HepG2 (cell line): ENCODE results near the gene RPS6KB2. TPM values are rescaled to one million over a fixed set of nuclear protein-coding genes. Genes with fewer than 3 reads are reported as not detected.

Source experiments
- ATAC-seq: fragments of 200-7000 bp; cut with Tn5 transposase; 3 replicates; pipeline ENCODE4 v1.9.1; 2020; ENCODE audit warnings: mild to moderate bottlenecking, moderate library complexity
- BruUV-seq: library from RNA; stranded (reverse); fragments of 400-500 nt; replicated peaks from 2 replicates; lab custom pipeline; 2021; lab: Mats Ljungman, UMichigan
- CTCF ChIA-PET: fragments of 300-600 bp; formaldehyde crosslinking; extraction: SDS; loops from one replicate; lab custom pipeline; 2021; ENCODE audit warnings: low total read pairs, inconsistent platforms, low intra/inter-chr PET ratio; lab: Yijun Ruan, JAX
- POLR2A ChIA-PET: fragments of 350-600 bp; sonication (Branson Sonifier 250); formaldehyde crosslinking; loops from one replicate; lab custom pipeline; 2020; ENCODE audit warnings: antibody characterized with exemption, inconsistent platforms; lab: Yijun Ruan, JAX
- DNase-seq: peaks from one replicate; pipeline ENCODE4 v3.0.0-alpha.2; 2015; ENCODE audit warnings: low spot score
- FAIRE-seq: peaks from 3 replicates; lab custom pipeline; 2011; peaks lifted over from hg19 to GRCh38; lab: Jason Lieb, UNC
- H2AFZ ChIP-seq: one replicate; pipeline ENCODE4 v1.6.1; 2011; ENCODE audit warnings: low read length, inconsistent platforms
- H3K27ac ChIP-seq: fragments of 300-600 bp; 3 replicates; pipeline ENCODE4 v1.8.0; 2011; ENCODE audit warnings: mixed run types, mild to moderate bottlenecking, mixed read lengths, low read length, inconsistent platforms; ENCODE audit not compliant: insufficient read depth; ENCODE audit errors: extremely low read length
- H3K27me3 ChIP-seq, 2 experiments: fragments of 200-600 bp in 1 of 2; 2 replicates in 1 of 2; 3 replicates in 1 of 2; pipeline versions ENCODE4 v1.6.0 to v1.8.0; 2011; ENCODE audit warnings: low read length in 2 of 2, mild to moderate bottlenecking in 2 of 2, moderate library complexity in 2 of 2, inconsistent platforms in 1 of 2; ENCODE audit not compliant: insufficient read depth in 2 of 2, control insufficient read depth in 1 of 2
- H3K36me3 ChIP-seq, 2 experiments: fragments of 200-600 bp in 1 of 2; replicated peaks in 1 of 2; 2 replicates in 1 of 2; 3 replicates in 1 of 2; pipeline versions ENCODE4 v1.5.1 to v1.8.0; 2011; ENCODE audit warnings: low read length in 2 of 2, inconsistent platforms in 1 of 2; ENCODE audit not compliant: insufficient read depth in 2 of 2, control insufficient read depth in 1 of 2
- H3K4me1 ChIP-seq: 2 replicates; pipeline ENCODE4 v1.5.1; 2012; ENCODE audit warnings: low read length, inconsistent platforms; ENCODE audit not compliant: insufficient read depth
- H3K4me2 ChIP-seq: 2 replicates; pipeline ENCODE4 v1.6.0; 2011; ENCODE audit warnings: low read depth, low read length, inconsistent platforms
- H3K4me3 ChIP-seq, 3 experiments: fragments of 200-600 bp in 1 of 3; sonication (generic), shearing (Covaris generic) in 1 of 3; replicated peaks in 1 of 3; 2 replicates each; pipeline ENCODE4 v1.5.1; 2011 to 2016; ENCODE audit warnings: low read length in 3 of 3, inconsistent platforms in 2 of 3, low read depth in 2 of 3, mild to moderate bottlenecking in 2 of 3, control low read depth in 1 of 3, mixed read lengths in 1 of 3; ENCODE audit not compliant: insufficient read depth in 1 of 3
- H3K79me2 ChIP-seq: one replicate; pipeline ENCODE4 v1.6.1; 2011; ENCODE audit warnings: low read length, inconsistent platforms; ENCODE audit not compliant: insufficient read depth
- H3K9ac ChIP-seq: 2 replicates; pipeline ENCODE4 v1.6.0; 2011; ENCODE audit warnings: mild to moderate bottlenecking, low read depth, low read length, inconsistent platforms; ENCODE audit not compliant: insufficient read depth
- H3K9me3 ChIP-seq: 2 replicates; pipeline ENCODE4 v1.5.1; 2012; ENCODE audit warnings: mild to moderate bottlenecking, low read length
- H4K20me1 ChIP-seq: 2 replicates; pipeline ENCODE4 v1.6.0; 2011; ENCODE audit warnings: inconsistent platforms, mild to moderate bottlenecking, low read length, moderate library complexity; ENCODE audit not compliant: insufficient read depth
- GPN1 ChIP-seq: sonication (generic); formaldehyde crosslinking; IDR thresholded peaks from 2 replicates; pipeline ENCODE4 v1.5.1; 2020; ENCODE audit warnings: missing genetic modification reagents, borderline replicate concordance
- PLRG1 ChIP-seq: fragments of 450-650 bp; conservative IDR thresholded peaks from 2 replicates; pipeline ENCODE4 v1.6.1; 2016
- TAF1 ChIP-seq: sonication (generic); formaldehyde crosslinking; IDR thresholded peaks from 2 replicates; pipeline ENCODE4 v1.4.0; 2020; ENCODE audit warnings: missing genetic modification reagents
- ZMYM3 ChIP-seq: sonication (generic); formaldehyde crosslinking; IDR thresholded peaks from 2 replicates; pipeline ENCODE4 v1.5.1; 2020; ENCODE audit warnings: mild to moderate bottlenecking, missing genetic modification reagents
- ZNF121 ChIP-seq: sonication (generic); formaldehyde crosslinking; IDR thresholded peaks from 2 replicates; pipeline ENCODE4 v1.5.0; 2020; ENCODE audit warnings: mild to moderate bottlenecking, missing genetic modification reagents
- ZNF672 ChIP-seq: sonication (generic); formaldehyde crosslinking; IDR thresholded peaks from 2 replicates; pipeline ENCODE4 v1.8.1; 2022; ENCODE audit warnings: missing genetic modification reagents
- WGBS: methylation state at CpG from one replicate; pipeline ENCODE4 v1.1.6; 2017; ENCODE audit warnings: low lambda C conversion rate; 5-methylcytosine and 5-hydroxymethylcytosine counted together
- in situ Hi-C: cut with HindIII; loops from 2 replicates; pipeline ENCODE4 v1.10.0; 2017; ENCODE audit warnings: low pct_unique_long_range_greater_than_20kb; ENCODE audit not compliant: extremely low pct_ligation_motif_present
- intact Hi-C: fragments of 100-400 bp; cut with micrococcal nuclease; formaldehyde crosslinking; loops from one replicate; pipeline ENCODE4 v1.10.0; 2022; ENCODE audit not compliant: unreplicated experiment
- polyA plus RNA-seq, 8 experiments: library from polyadenylated mRNA; depleted of rRNA in 3 of 8; stranded (reverse) in 7 of 8; unstranded in 1 of 8; fragments of >200 nt; fragmentation: Illumina TruSeq in 4 of 8; extraction: Trizol in 4 of 8; gene quantifications; 2 replicates each; pipeline versions ENCODE4 v1.2.1 to v1.2.3, GENCODE V29; 2011 to 2016; ENCODE audit warnings: low read depth in 4 of 8, missing spikeins in 1 of 8, mixed read lengths in 1 of 8; ENCODE audit not compliant: insufficient read depth in 1 of 8
- total RNA-seq, 5 experiments: library from RNA; depleted of rRNA; stranded (reverse); fragments of >200 nt; fragmentation: Illumina TruSeq; extraction: Trizol; gene quantifications; 2 replicates each; pipeline ENCODE4 v1.2.3, GENCODE V29; 2016; ENCODE audit warnings: low read depth in 1 of 5
- TF ChIP-seq, protein P1 (sequence below), 2 experiments: fragments of 450-650 bp in 1 of 2; sonication (generic) in 1 of 2; formaldehyde crosslinking; IDR thresholded peaks; 2 replicates each; pipeline versions ENCODE4 v1.5.0 to v1.8.0; 2020 to 2022; ENCODE audit warnings: mild to moderate bottlenecking in 1 of 2, missing genetic modification reagents in 1 of 2
- TF ChIP-seq, protein P2 (sequence below): sonication (generic); formaldehyde crosslinking; IDR thresholded peaks from 2 replicates; pipeline ENCODE4 v1.8.0; 2022; ENCODE audit warnings: mild to moderate bottlenecking, missing genetic modification reagents; ENCODE audit not compliant: insufficient replicate concordance
- TF ChIP-seq, protein P3 (sequence below): IDR thresholded peaks from 2 replicates; pipeline ENCODE4 v1.6.1; 2016; ENCODE audit warnings: missing biosample characterization, missing genetic modification reagents, low read depth

RPS6KB2 gene
- total and polyA plus RNA-seq, 2 of the 13 experiments (the other 11 are each of a cell fraction or from before 2014, with no cell fraction given), result 52.9 to 54.8 TPM

DNA sequence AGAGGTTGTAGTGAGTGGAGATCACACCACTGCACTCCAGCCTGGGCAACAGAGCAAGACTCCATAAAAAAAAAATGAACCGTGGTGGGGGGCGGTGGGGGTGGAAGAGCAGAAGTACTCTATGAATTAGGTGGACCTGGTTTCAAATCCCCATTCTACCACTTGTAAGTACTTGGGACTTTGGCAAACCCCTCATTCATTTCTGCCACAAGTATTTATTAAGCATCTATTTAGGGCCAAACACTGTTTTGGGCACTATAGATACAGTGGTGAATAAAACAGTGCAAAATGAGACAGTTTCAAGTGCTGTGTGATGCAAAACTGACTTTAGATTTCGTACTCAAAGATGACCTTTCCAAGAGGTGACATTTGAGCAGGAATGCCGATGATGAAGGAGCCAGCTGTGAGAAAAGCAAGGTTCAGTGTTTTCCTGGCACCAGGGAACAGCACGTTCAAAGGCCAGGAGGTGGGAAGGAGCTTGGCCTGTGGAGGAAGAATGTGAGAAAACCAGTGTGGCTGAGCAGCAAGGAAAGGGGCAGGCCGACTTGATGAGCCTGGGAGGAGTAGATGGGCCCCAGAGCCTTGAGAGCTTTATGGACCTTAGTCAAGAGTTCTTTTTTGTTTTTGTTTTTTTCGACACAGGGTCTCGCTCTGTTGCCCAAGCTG is 42.2 kb downstream of the RPS6KB2 start:
- H3K79me2 ChIP-seq, result no peaks in the 10 kb centered on the region
- in situ Hi-C loops, result no loop called here
- H4K20me1 ChIP-seq, result no peaks in the 10 kb centered on the region
- H3K27me3 ChIP-seq, result no peaks in the 10 kb centered on the region
- no TSS peak for BruUV-seq
- DNase-seq (no peak), ATAC-seq (no peak), FAIRE-seq (no peak)
- H3K4me3 ChIP-seq, result no peak overlapping the region
- peak overlapping the region; percentile 18; the same call in 1 of the 2 replicates for H3K4me2 ChIP-seq
- TF ChIP-seq, protein P1, sequence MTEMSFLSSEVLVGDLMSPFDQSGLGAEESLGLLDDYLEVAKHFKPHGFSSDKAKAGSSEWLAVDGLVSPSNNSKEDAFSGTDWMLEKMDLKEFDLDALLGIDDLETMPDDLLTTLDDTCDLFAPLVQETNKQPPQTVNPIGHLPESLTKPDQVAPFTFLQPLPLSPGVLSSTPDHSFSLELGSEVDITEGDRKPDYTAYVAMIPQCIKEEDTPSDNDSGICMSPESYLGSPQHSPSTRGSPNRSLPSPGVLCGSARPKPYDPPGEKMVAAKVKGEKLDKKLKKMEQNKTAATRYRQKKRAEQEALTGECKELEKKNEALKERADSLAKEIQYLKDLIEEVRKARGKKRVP (CRISPR knock-in tag; IDR thresholded peaks at IDR 0.05), result peak in 1 of 2 experiments; percentile 33; a peak in 1 of 4 replicates
- TF ChIP-seq GPN1 (no peak), PLRG1 (no peak), ZNF121 (CRISPR knock-in tag) (0 out of 2 replicates have a peak, but pooled peaks have one; percentile 38), ZNF672 (CRISPR knock-in tag) (no peak), TAF1 (CRISPR knock-in tag) (no peak), ZMYM3 (CRISPR knock-in tag) (peak; percentile 29; the same call in 1 of the 2 replicates)
- TF ChIP-seq, protein P2, sequence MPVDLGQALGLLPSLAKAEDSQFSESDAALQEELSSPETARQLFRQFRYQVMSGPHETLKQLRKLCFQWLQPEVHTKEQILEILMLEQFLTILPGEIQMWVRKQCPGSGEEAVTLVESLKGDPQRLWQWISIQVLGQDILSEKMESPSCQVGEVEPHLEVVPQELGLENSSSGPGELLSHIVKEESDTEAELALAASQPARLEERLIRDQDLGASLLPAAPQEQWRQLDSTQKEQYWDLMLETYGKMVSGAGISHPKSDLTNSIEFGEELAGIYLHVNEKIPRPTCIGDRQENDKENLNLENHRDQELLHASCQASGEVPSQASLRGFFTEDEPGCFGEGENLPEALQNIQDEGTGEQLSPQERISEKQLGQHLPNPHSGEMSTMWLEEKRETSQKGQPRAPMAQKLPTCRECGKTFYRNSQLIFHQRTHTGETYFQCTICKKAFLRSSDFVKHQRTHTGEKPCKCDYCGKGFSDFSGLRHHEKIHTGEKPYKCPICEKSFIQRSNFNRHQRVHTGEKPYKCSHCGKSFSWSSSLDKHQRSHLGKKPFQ (CRISPR knock-in tag), result peak; percentile 32
- TF ChIP-seq, protein P3, sequence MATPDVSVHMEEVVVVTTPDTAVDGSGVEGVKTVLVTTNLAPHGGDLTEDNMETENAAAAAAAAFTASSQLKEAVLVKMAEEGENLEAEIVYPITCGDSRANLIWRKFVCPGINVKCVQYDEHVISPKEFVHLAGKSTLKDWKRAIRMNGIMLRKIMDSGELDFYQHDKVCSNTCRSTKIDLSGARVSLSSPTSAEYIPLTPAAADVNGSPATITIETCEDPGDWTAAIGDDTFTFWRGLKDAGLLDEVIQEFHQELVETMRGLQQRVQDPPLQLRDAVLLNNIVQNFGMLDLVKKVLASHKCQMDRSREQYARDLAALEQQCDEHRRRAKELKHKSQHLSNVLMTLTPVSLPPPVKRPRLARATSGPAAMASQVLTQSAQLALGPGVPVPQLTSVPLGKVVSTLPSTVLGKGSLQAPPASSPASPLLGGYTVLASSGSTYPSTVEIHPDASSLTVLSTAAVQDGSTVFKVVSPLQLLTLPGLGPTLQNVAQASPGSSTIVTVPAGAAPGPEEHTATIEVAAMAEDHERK (CRISPR knock-in tag), result no peak
- peaks cover 71% of the 10 kb centered on the region for H3K4me1 ChIP-seq
- peak overlapping the region; percentile 33 for H2AFZ ChIP-seq
- H3K9me3 ChIP-seq, result no peaks in the 10 kb centered on the region
- H3K36me3 ChIP-seq, result no peaks in the 10 kb centered on the region
- no peak overlapping the region for H3K9ac ChIP-seq
- ChIA-PET POLR2A (interaction anchor here (1.1 to 1.4 kb wide), 2 partner anchors 69 to 117 kb away, joined by 3 to 4 read pairs; partner anchors contain the start of gene POLD4), CTCF (no interaction called here)
- H3K27ac ChIP-seq, result no peak overlapping the region
- WGBS, result 27% methylated on average over 8 of the region's 8 CpGs
- intact Hi-C loops, result no loop called here
